IMR-90 (cell line): ENCODE results near the gene EXOSC1. TPM values are rescaled to one million over a fixed set of nuclear protein-coding genes. Genes with fewer than 3 reads are reported as not detected.

ENCODE experiments used
- ATAC-seq: fragments of 200-7000 bp; cut with Tn5 transposase; 2 replicates; pipeline ENCODE4 v1.9.1; 2020; ENCODE audit warnings: low read depth, mild to moderate bottlenecking, moderate library complexity
- BruUV-seq: library from RNA; stranded (reverse); fragments of 400-500 nt; replicated peaks from 2 replicates; lab custom pipeline; 2021; lab: Mats Ljungman, UMichigan
- CTCF ChIA-PET: fragments of 300-600 bp; formaldehyde crosslinking; extraction: SDS; loops from one replicate; lab custom pipeline; 2021; ENCODE audit warnings: antibody characterized with exemption; lab: Yijun Ruan, JAX
- POLR2A ChIA-PET: fragments of 300-600 bp; sonication (Branson Sonifier 250); formaldehyde crosslinking; loops from one replicate; lab custom pipeline; 2022; ENCODE audit warnings: antibody characterized with exemption; ENCODE audit not compliant: unreplicated experiment; lab: Charles Lee
- DNase-seq: peaks from one replicate; pipeline ENCODE4 v3.0.0; 2013
- H2AFZ ChIP-seq: replicated peaks from 2 replicates; pipeline ENCODE3; 2013; ENCODE audit warnings: low read length, mild to moderate bottlenecking; ENCODE audit not compliant: poor library complexity
- H2AK5ac ChIP-seq: 2 replicates; pipeline ENCODE4 v1.6.1; 2013; ENCODE audit warnings: low read depth, low read length, inconsistent platforms
- H2AK9ac ChIP-seq: replicated peaks from 2 replicates; pipeline ENCODE3; 2013; ENCODE audit warnings: mild to moderate bottlenecking, low read depth, low read length, moderate library complexity; ENCODE audit not compliant: poor library complexity
- H2BK120ac ChIP-seq: 2 replicates; pipeline ENCODE4 v1.6.1; 2013; ENCODE audit warnings: low read depth, low read length, inconsistent platforms
- H2BK15ac ChIP-seq: 3 replicates; pipeline ENCODE4 v1.6.1; 2013; ENCODE audit warnings: low read depth, low read length, inconsistent platforms
- H2BK20ac ChIP-seq: 2 replicates; pipeline ENCODE4 v1.6.1; 2013; ENCODE audit warnings: low read depth, mild to moderate bottlenecking, inconsistent platforms, low read length, moderate library complexity
- H2BK5ac ChIP-seq: 2 replicates; pipeline ENCODE4 v1.6.1; 2013; ENCODE audit warnings: mild to moderate bottlenecking, low read depth, low read length, inconsistent platforms; ENCODE audit not compliant: poor library complexity, severe bottlenecking
- H3K14ac ChIP-seq: replicated peaks from 2 replicates; pipeline ENCODE4 v1.6.1; 2013; ENCODE audit warnings: low read depth, low read length, inconsistent platforms
- H3K18ac ChIP-seq: 2 replicates; pipeline ENCODE4 v1.6.1; 2013; ENCODE audit warnings: low read depth, low read length, control low read depth
- H3K23ac ChIP-seq: 2 replicates; pipeline ENCODE4 v1.6.1; 2013; ENCODE audit warnings: low read depth, low read length, inconsistent platforms
- H3K27ac ChIP-seq: 2 replicates; pipeline ENCODE4 v1.5.1; 2013; ENCODE audit warnings: mild to moderate bottlenecking, control low read depth, low read length; ENCODE audit not compliant: insufficient read depth
- H3K27me3 ChIP-seq: 2 replicates; pipeline ENCODE4 v1.6.1; 2013; ENCODE audit warnings: low read length; ENCODE audit not compliant: control insufficient read depth, insufficient read depth
- H3K36me3 ChIP-seq: 2 replicates; pipeline ENCODE4 v1.6.1; 2013; ENCODE audit warnings: low read length, mixed read lengths; ENCODE audit not compliant: control insufficient read depth, insufficient read depth
- H3K4ac ChIP-seq: 2 replicates; pipeline ENCODE4 v1.6.1; 2013; ENCODE audit warnings: low read depth, low read length, inconsistent platforms
- H3K4me1 ChIP-seq: 2 replicates; pipeline ENCODE4 v1.6.1; 2013; ENCODE audit warnings: low read length, mixed read lengths; ENCODE audit not compliant: control insufficient read depth, insufficient read depth
- H3K4me2 ChIP-seq: 2 replicates; pipeline ENCODE4 v1.6.1; 2013; ENCODE audit warnings: low read depth, mild to moderate bottlenecking, control low read depth, low read length, moderate library complexity
- H3K4me3 ChIP-seq: 2 replicates; pipeline ENCODE4 v1.5.1; 2013; ENCODE audit warnings: low read depth, mild to moderate bottlenecking, control low read depth, low read length, moderate library complexity; ENCODE audit not compliant: insufficient read depth
- H3K56ac ChIP-seq: 2 replicates; pipeline ENCODE4 v1.6.1; 2013; ENCODE audit warnings: low read length, inconsistent platforms; ENCODE audit not compliant: insufficient read depth; ENCODE audit errors: extremely low read depth
- H3K79me1 ChIP-seq, 2 experiments: 2 replicates each; pipeline ENCODE4 v1.6.1; 2013; ENCODE audit warnings: low read length in 2 of 2, inconsistent platforms in 1 of 2, low read depth in 1 of 2
- H3K9ac ChIP-seq: 2 replicates; pipeline ENCODE4 v1.6.1; 2013; ENCODE audit warnings: low read depth, low read length, control low read depth
- H3K9me1 ChIP-seq: 2 replicates; pipeline ENCODE4 v1.6.1; 2013; ENCODE audit warnings: low read length, inconsistent platforms; ENCODE audit not compliant: insufficient read depth
- H3K9me3 ChIP-seq: 2 replicates; pipeline ENCODE4 v1.6.1; 2013; ENCODE audit warnings: low read length; ENCODE audit not compliant: control insufficient read depth, insufficient read depth
- H4K20me1 ChIP-seq: 2 replicates; pipeline ENCODE4 v1.6.1; 2013; ENCODE audit warnings: low read length, inconsistent platforms; ENCODE audit not compliant: insufficient read depth
- H4K5ac ChIP-seq: 2 replicates; pipeline ENCODE4 v1.6.1; 2013; ENCODE audit warnings: mild to moderate bottlenecking, low read depth, low read length, control low read depth
- H4K8ac ChIP-seq, 2 experiments: 2 replicates each; pipeline ENCODE4 v1.6.1; 2013; ENCODE audit warnings: low read depth in 2 of 2, low read length in 2 of 2, control low read depth in 1 of 2, inconsistent platforms in 1 of 2
- H4K91ac ChIP-seq: 2 replicates; pipeline ENCODE4 v1.6.1; 2013; ENCODE audit warnings: low read depth, low read length, inconsistent platforms; ENCODE audit not compliant: insufficient read depth
- MAFK ChIP-seq: IDR thresholded peaks from 2 replicates; pipeline ENCODE4 v1.6.1; 2012; ENCODE audit warnings: low read depth, low read length, improper control_type of control experiment
- NFE2L2 ChIP-seq: fragments of 150-350 bp; IDR thresholded peaks from 2 replicates; pipeline ENCODE4 v1.6.1; 2016; ENCODE audit warnings: low read depth, mild to moderate bottlenecking, low read length
- POLR2A ChIP-seq: IDR thresholded peaks from 2 replicates; pipeline ENCODE4 v1.6.1; 2012; ENCODE audit warnings: mild to moderate bottlenecking, low read depth, low read length
- WGBS, 2 experiments: methylation state at CpG; one replicate each; pipeline versions ENCODE4 v1.1.5 to v1.1.7; 2013; ENCODE audit warnings: missing lambda C conversion rate in 2 of 2; ENCODE audit not compliant: insufficient read length in 1 of 2; ENCODE audit errors: extremely low coverage in 2 of 2; 5-methylcytosine and 5-hydroxymethylcytosine counted together
- dilution Hi-C: fragments of 300-500 bp; cut with HindIII; formaldehyde crosslinking; loops from one replicate; pipeline ENCODE4 v1.14.3; 2018; ENCODE audit warnings: low sequenced_read_pairs; ENCODE audit not compliant: unreplicated experiment
- in situ Hi-C: fragments of 300-500 bp; cut with MboI; formaldehyde crosslinking; loops from 3 replicates; pipeline ENCODE4 v1.14.3; 2019; ENCODE audit warnings: low sequenced_read_pairs, inconsistent platforms, mixed read lengths
- intact Hi-C: fragments of 100-400 bp; cut with micrococcal nuclease; formaldehyde crosslinking; loops from 2 replicates; pipeline ENCODE4 v1.10.0; 2022
- polyA plus RNA-seq, 3 experiments: library from polyadenylated mRNA; depleted of rRNA; stranded (reverse); fragments of >200 nt; gene quantifications; 2 replicates each; pipeline ENCODE4 v1.2.3, GENCODE V29; 2012; ENCODE audit warnings: low replicate concordance in 1 of 3
- total RNA-seq: library from RNA; depleted of rRNA; stranded (reverse); fragments of >200 nt; gene quantifications from 2 replicates; pipeline ENCODE4 v1.2.3, GENCODE V29; 2012

EXOSC1 gene
- total and polyA plus RNA-seq, 2 of the 4 experiments (the other 2 are of a cell fraction) = 49.7 to 51.6 TPM

DNA sequence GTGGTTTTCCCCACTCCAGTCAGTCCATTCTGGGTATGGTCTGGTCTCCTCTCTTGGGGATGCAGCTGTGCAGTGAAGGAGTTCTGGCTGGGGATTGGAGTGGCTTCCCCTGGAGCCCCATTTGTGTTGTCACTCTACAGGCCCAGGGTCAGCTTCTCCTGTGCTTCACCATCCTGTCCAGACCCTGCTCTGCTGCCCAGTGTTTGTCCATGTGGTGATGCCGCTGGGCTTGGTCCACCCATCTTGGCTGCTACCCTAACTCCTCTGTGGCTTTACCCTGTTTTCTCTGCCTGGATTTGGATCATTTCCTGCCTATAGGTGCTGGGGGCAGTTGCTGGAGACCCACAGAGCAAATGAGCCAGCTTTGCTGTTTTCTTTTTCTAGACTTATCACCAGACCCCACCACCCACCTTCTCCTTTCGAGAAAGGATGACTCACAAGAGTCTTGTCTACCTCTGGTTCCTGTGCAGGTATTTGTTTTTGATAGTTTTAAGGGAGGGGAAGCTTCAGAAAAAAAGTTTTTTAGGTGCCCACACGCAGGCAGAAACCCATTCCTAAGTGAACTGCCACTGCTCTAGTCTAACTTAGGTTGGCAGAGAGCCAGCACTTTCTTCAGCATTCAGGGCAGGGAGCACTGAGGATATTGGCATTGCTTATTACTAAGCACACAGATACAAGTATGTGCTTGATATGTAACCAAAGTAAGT is 8.7 kb upstream of the EXOSC1 start:
- in situ Hi-C loops (no loop called here), dilution Hi-C loops (no loop called here), intact Hi-C loops (no loop called here)
- peaks cover 55 to 82% of the 10 kb centered on the region in 2 experiments for H3K79me1 ChIP-seq
- H2BK15ac ChIP-seq = no peak overlapping the region
- H3K9ac ChIP-seq = no peak overlapping the region
- no peak overlapping the region for H3K56ac ChIP-seq
- H4K91ac ChIP-seq = no peak overlapping the region
- no TSS peak for BruUV-seq
- WGBS, 2 experiments = 100% methylated on average over 1 of the region's 3 CpGs; no CpG with 5 or more reads in 1 of the 2 experiments
- peaks cover 41% of the 10 kb centered on the region for H4K20me1 ChIP-seq
- H2BK120ac ChIP-seq = no peak overlapping the region
- H2AK9ac ChIP-seq = no peak overlapping the region
- CTCF ChIA-PET = interaction anchor here (0.6 kb wide), 3 partner anchors 8 to 118 kb away, joined by 3 read pairs; partner anchors contain the start of gene ANKRD2
- H3K4ac ChIP-seq = no peak overlapping the region
- H2AFZ ChIP-seq = no peak overlapping the region
- no peak overlapping the region for H3K4me2 ChIP-seq
- no peak overlapping the region for H2BK20ac ChIP-seq
- no peak overlapping the region for H3K18ac ChIP-seq
- H3K23ac ChIP-seq = no peak overlapping the region
- POLR2A ChIA-PET = no interaction called here
- no peak overlapping the region for H3K27ac ChIP-seq
- H3K9me1 ChIP-seq = peaks cover 19% of the 10 kb centered on the region
- peaks cover 75% of the 10 kb centered on the region for H3K36me3 ChIP-seq
- peak; percentile 34 for DNase-seq
- H3K4me3 ChIP-seq = no peak overlapping the region
- no peaks in the 10 kb centered on the region for H3K27me3 ChIP-seq
- no peak overlapping the region for H3K14ac ChIP-seq
- H2BK5ac ChIP-seq = no peak overlapping the region
- no peaks in the 10 kb centered on the region for H3K9me3 ChIP-seq
- H4K5ac ChIP-seq = no peak overlapping the region
- peak; percentile 19; the same call in 1 of the 2 replicates for ATAC-seq
- TF ChIP-seq NFE2L2 (no peak), POLR2A (no peak), MAFK (no peak)
- no peak overlapping the region for H2AK5ac ChIP-seq
- no peaks in the 10 kb centered on the region for H3K4me1 ChIP-seq
- no peak overlapping the region for H4K8ac ChIP-seq
